ENCODE results near the gene TEAD1.

DNA sequence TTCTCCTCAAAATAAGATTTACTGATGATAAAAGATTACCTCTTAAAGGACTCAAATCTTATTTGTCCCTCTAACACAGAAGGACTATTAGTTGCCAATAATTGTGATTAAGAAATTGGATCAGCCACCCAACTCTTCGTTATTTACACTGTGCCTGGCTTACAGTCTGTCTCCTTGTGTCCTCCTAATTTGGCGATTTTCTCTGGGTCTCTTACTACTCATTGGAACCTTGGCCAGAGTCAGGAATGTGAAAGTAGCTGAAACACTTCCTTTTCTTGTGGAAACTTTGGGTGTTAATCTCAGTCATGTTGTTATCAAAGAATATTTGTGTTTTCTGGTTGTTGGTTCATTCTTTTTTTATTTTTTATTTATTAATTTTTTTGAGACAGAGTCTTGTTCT, 83.2 kb downstream of the TEAD1 start:
- TF ChIP-seq, protein P1, sequence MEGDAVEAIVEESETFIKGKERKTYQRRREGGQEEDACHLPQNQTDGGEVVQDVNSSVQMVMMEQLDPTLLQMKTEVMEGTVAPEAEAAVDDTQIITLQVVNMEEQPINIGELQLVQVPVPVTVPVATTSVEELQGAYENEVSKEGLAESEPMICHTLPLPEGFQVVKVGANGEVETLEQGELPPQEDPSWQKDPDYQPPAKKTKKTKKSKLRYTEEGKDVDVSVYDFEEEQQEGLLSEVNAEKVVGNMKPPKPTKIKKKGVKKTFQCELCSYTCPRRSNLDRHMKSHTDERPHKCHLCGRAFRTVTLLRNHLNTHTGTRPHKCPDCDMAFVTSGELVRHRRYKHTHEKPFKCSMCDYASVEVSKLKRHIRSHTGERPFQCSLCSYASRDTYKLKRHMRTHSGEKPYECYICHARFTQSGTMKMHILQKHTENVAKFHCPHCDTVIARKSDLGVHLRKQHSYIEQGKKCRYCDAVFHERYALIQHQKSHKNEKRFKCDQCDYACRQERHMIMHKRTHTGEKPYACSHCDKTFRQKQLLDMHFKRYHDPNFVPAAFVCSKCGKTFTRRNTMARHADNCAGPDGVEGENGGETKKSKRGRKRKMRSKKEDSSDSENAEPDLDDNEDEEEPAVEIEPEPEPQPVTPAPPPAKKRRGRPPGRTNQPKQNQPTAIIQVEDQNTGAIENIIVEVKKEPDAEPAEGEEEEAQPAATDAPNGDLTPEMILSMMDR (IDR thresholded peaks at IDR 0.05; ENCODE audit: extremely low read depth in 1 of 2, insufficient read depth in 1 of 2, low read depth in 1 of 2, low read length in 2 of 2): no peak
- TF ChIP-seq GATA2 (IDR thresholded peaks at IDR 0.05; ENCODE audit: insufficient read depth, insufficient read length, low read depth, low read length) (no peak), EZH2 (IDR thresholded peaks at IDR 0.05; ENCODE audit: borderline replicate concordance, low read depth, low read length, severe bottlenecking) (no peak), MAX (IDR thresholded peaks at IDR 0.05; ENCODE audit: insufficient read depth, insufficient read length) (no peak), POLR2A (IDR thresholded peaks at IDR 0.05; ENCODE audit: low read depth, low read length) (no peak), POLR2AphosphoS5 (IDR thresholded peaks at IDR 0.05; ENCODE audit: insufficient read depth, low read depth, low read length) (no peak), FOS (IDR thresholded peaks at IDR 0.05; ENCODE audit: borderline replicate concordance, insufficient read depth, low read length) (no peak), JUN (IDR thresholded peaks at IDR 0.05; ENCODE audit: borderline replicate concordance, insufficient read depth, insufficient read length, low read depth) (no peak)
